ENCODE data around the gene KL. TPM values are rescaled to one million over a fixed set of nuclear protein-coding genes. Genes with fewer than 3 reads are reported as not detected.
A peak's percentile ranks its signal among the peaks of the same experiment; 100 is the strongest.

Gene KL
- total RNA-seq, 2 donors from 2014 or later = 0.09 TPM; not detected in 1

DNA sequence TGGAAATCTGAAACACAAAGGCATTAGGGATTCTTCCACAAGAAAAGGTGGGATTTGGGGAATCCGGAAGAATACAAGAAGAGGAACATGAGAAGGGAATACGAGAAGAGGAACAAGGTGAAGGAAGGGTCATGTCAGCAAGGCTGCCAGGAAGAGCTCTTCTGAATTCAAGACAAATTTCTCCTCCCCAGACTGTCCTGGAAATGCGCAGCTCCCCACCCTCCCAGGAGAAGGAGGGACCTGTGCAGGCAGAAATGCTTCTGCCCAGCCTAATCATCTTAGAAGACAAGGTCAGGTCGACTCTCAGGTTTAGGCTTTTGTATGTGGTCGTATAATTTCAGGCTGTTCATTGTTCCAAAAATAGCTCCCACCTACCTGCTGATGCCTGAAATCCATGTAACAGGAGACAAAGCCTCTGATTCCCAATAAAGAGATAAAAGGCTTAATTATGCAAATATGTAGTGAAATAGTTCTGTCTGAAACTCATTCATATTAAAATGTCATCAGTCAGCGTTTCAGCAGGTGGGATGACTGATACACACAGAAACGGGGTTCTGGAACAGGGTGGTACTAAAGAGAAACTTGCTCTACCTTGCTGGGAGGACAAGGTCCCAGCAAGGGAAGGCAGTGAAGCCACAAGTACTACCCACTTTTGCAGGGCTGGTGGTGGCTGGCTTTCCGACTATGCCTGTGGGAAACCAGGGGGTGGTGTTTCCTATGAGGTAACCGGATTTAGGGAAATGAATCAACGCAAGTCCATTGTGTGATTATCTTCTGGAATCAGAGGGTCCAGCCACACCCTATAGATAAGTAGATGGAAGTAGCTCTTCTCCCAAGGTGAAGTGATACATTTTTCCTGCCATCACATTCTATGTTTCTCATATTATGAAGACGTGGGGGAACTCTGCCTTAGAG is 76.1 kb downstream of the KL start:
- peaks cover 6% of the 10 kb centered on the region for H3K9me3 ChIP-seq (ENCODE audit: control insufficient read depth, low read length)
- no peaks in the 10 kb centered on the region for H3K36me3 ChIP-seq (ENCODE audit: control insufficient read depth, insufficient read depth, low read length)
- Mint-ChIP-seq H3K27ac (no peak overlapping the region), H3K36me3 (ENCODE audit: low read depth) (no peaks in the 10 kb centered on the region), H3K27me3 (ENCODE audit: insufficient read depth) (peaks cover 30% of the 10 kb centered on the region), H3K9me3 (peaks cover 5% of the 10 kb centered on the region), H3K4me3 (no peak overlapping the region), H3K4me1 (peaks cover 14% of the 10 kb centered on the region)
- no peak overlapping the region for H3K4me3 ChIP-seq (ENCODE audit: low read length)
- H3K27me3 ChIP-seq (ENCODE audit: control insufficient read depth, insufficient read depth, low read length, poor library complexity, severe bottlenecking) = peaks cover 4% of the 10 kb centered on the region
- WGBS, 2 experiments (ENCODE audit: insufficient coverage in 1 of 2, insufficient read length in 1 of 2) = 76 to 84% methylated on average over 8 to 11 of the region's 11 CpGs
- H3K9ac ChIP-seq (ENCODE audit: extremely low read depth, low read length, poor library complexity, severe bottlenecking) = no peak overlapping the region
- DNase-seq = no peak
- H3K4me1 ChIP-seq (ENCODE audit: control insufficient read depth, insufficient read depth, low read length) = no peaks in the 10 kb centered on the region
- TF ChIP-seq, protein P1, sequence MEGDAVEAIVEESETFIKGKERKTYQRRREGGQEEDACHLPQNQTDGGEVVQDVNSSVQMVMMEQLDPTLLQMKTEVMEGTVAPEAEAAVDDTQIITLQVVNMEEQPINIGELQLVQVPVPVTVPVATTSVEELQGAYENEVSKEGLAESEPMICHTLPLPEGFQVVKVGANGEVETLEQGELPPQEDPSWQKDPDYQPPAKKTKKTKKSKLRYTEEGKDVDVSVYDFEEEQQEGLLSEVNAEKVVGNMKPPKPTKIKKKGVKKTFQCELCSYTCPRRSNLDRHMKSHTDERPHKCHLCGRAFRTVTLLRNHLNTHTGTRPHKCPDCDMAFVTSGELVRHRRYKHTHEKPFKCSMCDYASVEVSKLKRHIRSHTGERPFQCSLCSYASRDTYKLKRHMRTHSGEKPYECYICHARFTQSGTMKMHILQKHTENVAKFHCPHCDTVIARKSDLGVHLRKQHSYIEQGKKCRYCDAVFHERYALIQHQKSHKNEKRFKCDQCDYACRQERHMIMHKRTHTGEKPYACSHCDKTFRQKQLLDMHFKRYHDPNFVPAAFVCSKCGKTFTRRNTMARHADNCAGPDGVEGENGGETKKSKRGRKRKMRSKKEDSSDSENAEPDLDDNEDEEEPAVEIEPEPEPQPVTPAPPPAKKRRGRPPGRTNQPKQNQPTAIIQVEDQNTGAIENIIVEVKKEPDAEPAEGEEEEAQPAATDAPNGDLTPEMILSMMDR (conservative IDR thresholded peaks at IDR 0.05) = no peak
- no peak overlapping the region for H3K27ac ChIP-seq (ENCODE audit: low read depth, low read length)

DNA sequence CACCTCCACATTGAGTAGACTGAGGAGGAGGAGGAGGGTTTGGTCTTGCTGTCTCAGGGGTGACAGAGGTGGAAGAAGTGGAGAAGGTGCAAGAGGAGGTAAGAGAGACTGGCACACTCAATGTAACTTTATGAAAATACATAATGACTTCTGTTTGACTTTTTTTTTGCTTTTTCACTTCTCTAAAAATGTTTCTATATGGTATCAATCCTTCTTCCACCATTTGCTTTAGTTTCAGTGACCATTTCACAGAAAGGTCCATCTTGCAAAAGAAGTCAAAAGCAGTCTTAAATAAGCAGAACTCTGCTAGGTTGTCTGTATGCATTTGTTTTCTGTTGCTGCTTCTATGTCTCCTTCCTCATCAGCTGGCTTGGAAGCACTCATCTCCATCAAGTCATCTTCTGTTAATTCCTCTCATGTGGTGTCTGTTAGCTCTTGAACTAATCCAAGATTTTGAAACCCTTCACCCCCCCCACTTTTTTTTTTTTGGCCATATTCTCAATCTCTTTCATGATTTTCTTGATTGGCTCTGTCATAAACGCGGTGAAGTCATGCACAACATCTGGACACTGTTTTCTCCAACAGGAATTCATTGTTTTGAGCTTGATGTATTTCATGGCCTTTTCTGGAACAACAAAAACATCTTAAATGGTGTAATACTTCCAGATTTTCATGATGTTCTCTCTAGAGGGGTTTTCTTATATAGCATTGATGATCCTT is 80.8 kb downstream of the KL start:
- Histone ChIP-seq H3K4me1 (ENCODE audit: control insufficient read depth, insufficient read depth, low read length) (no peaks in the 10 kb centered on the region), H3K4me3 (ENCODE audit: low read length) (no peak overlapping the region), H3K27ac (ENCODE audit: low read depth, low read length) (no peak overlapping the region), H3K27me3 (ENCODE audit: control insufficient read depth, insufficient read depth, low read length, poor library complexity, severe bottlenecking) (peaks cover 5% of the 10 kb centered on the region), H3K9ac (ENCODE audit: extremely low read depth, low read length, poor library complexity, severe bottlenecking) (no peak overlapping the region), H3K9me3 (ENCODE audit: control insufficient read depth, low read length) (peaks cover 26% of the 10 kb centered on the region), H3K36me3 (ENCODE audit: control insufficient read depth, insufficient read depth, low read length) (no peaks in the 10 kb centered on the region)
- TF ChIP-seq, protein P1 (conservative IDR thresholded peaks at IDR 0.05) = no peak
- peaks cover 16% of the 10 kb centered on the region for H3K9me3 Mint-ChIP-seq
- no peak overlapping the region for H3K4me3 Mint-ChIP-seq
- 93 to 100% methylated on average over 2 of the region's 2 CpGs for WGBS, 2 experiments (ENCODE audit: insufficient coverage in 1 of 2, insufficient read length in 1 of 2)
- DNase-seq = no peak
- H3K36me3 Mint-ChIP-seq (ENCODE audit: low read depth) = no peaks in the 10 kb centered on the region
- H3K4me1 Mint-ChIP-seq = peaks cover 25% of the 10 kb centered on the region
- no peak overlapping the region for H3K27ac Mint-ChIP-seq
- H3K27me3 Mint-ChIP-seq (ENCODE audit: insufficient read depth) = peaks cover 12% of the 10 kb centered on the region

DNA sequence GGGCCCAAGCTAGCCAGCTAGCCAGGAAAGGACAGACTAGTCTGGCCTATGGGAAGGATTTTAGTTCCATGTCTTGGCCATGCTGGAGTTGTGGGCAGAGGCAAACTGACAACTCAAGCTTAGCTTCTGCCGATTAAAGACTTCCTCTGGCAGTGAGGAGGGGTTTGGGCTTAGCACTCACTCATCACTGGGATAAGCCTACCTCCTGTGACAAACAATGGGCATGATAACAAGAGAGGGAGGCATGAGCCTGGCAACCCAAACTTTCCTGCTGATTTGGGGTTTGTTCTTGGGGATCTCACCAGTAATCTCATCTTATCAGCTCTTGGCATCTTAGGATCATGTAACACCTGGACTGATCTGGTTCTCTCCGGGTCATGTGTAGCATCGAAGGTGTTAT is 83.6 kb downstream of the KL start:
- Histone ChIP-seq H3K4me3 (ENCODE audit: low read length) (no peak overlapping the region), H3K9me3 (ENCODE audit: control insufficient read depth, low read length) (peaks cover 30% of the 10 kb centered on the region), H3K36me3 (ENCODE audit: control insufficient read depth, insufficient read depth, low read length) (no peaks in the 10 kb centered on the region), H3K4me1 (ENCODE audit: control insufficient read depth, insufficient read depth, low read length) (no peaks in the 10 kb centered on the region), H3K27ac (ENCODE audit: low read depth, low read length) (no peak overlapping the region), H3K9ac (ENCODE audit: extremely low read depth, low read length, poor library complexity, severe bottlenecking) (no peak overlapping the region), H3K27me3 (ENCODE audit: control insufficient read depth, insufficient read depth, low read length, poor library complexity, severe bottlenecking) (peaks cover 5% of the 10 kb centered on the region)
- Mint-ChIP-seq H3K27me3 (ENCODE audit: insufficient read depth) (peaks cover 14% of the 10 kb centered on the region), H3K4me3 (no peak overlapping the region), H3K36me3 (ENCODE audit: low read depth) (no peaks in the 10 kb centered on the region), H3K9me3 (peaks cover 12% of the 10 kb centered on the region), H3K27ac (peak overlapping the region; percentile 32), H3K4me1 (peaks cover 14% of the 10 kb centered on the region)
- peak; percentile 71 for DNase-seq
- TF ChIP-seq, protein P1 (conservative IDR thresholded peaks at IDR 0.05) = no peak
- WGBS, 2 experiments (ENCODE audit: insufficient coverage in 1 of 2, insufficient read length in 1 of 2) = 31% methylated on average over 3 of the region's 3 CpGs; no CpG with 5 or more reads in 1 of the 2 experiments
